MV-4-11 (cell line): ENCODE data around the gene MFAP2.

Source experiments
- DNase-seq: peaks from one replicate; lab custom pipeline; 2025; lab: John Stamatoyannopoulos, UW

The MFAP2 gene

GRCh38 chr1:17008208-17008855 lies 27.9 kb upstream of the MFAP2 start:
- no peak for DNase-seq

GRCh38 chr1:17007121-17007520 lies 26.7 kb upstream of the MFAP2 start:
- no peak for DNase-seq

- no peak for DNase-seq
These were observed 24.9 kb upstream of the MFAP2 start for GRCh38 chr1:17005365-17005740.

- no peak for DNase-seq
These were observed 24.3 kb upstream of the MFAP2 start for GRCh38 chr1:17004466-17005364.

- no peak for DNase-seq
These were observed 22.1 kb upstream of the MFAP2 start for GRCh38 chr1:17002524-17002902.

GRCh38 chr1:17001760-17002523 lies 21.5 kb upstream of the MFAP2 start:
- DNase-seq = no peak

- DNase-seq = no peak
These were observed 19.4 kb upstream of the MFAP2 start for GRCh38 chr1:16999863-17000262.

GRCh38 chr1:16998589-16998988 lies 18.2 kb upstream of the MFAP2 start:
- no peak for DNase-seq

- no peak for DNase-seq
These were observed 16.4 kb upstream of the MFAP2 start for GRCh38 chr1:16996845-16997244.

- DNase-seq = no peak
These were observed 13.2 kb upstream of the MFAP2 start for GRCh38 chr1:16993521-16994038.

GRCh38 chr1:16992675-16993074 lies 12.3 kb upstream of the MFAP2 start:
- DNase-seq = no peak

- no peak for DNase-seq
These were observed 11.7 kb upstream of the MFAP2 start for GRCh38 chr1:16992102-16992501.

- no peak for DNase-seq
These were observed 11.2 kb upstream of the MFAP2 start for GRCh38 chr1:16991571-16991970.

- DNase-seq = no peak
These were observed 9.4 kb upstream of the MFAP2 start for GRCh38 chr1:16989676-16990391.

- no peak for DNase-seq
These were observed 7.8 kb upstream of the MFAP2 start for GRCh38 chr1:16988210-16988609.

GRCh38 chr1:16986962-16987361 lies 6.5 kb upstream of the MFAP2 start:
- no peak for DNase-seq

- DNase-seq = no peak
These were observed 6.1 kb upstream of the MFAP2 start for GRCh38 chr1:16986560-16986959.

GRCh38 chr1:16986113-16986512 lies 5.7 kb upstream of the MFAP2 start:
- no peak for DNase-seq

- no peak for DNase-seq
These were observed 4.3 kb upstream of the MFAP2 start for GRCh38 chr1:16984717-16985116.

GRCh38 chr1:16983649-16984048 lies 3.2 kb upstream of the MFAP2 start:
- DNase-seq = no peak

- DNase-seq = no peak
These were observed 2.5 kb upstream of the MFAP2 start for GRCh38 chr1:16982902-16983301.

- no peak for DNase-seq
These were observed 939 bp upstream of the MFAP2 start for GRCh38 chr1:16981269-16981849.
